Upper lobe of right lung (tissue), 1 donor: ENCODE results near the gene DSCAM. TPM values are rescaled to one million over a fixed set of nuclear protein-coding genes. Genes with fewer than 3 reads are reported as not detected.
"Not testable (repeated sequence)": the region's sequence is repeated elsewhere in the genome, so short reads cannot be mapped to it uniquely, and the experiment has no call there.

Experiments
- ATAC-seq: fragments of 200-7000 bp; cut with Tn5 transposase; one replicate; pipeline ENCODE4 v1.9.1; 2020; ENCODE audit warnings: mild to moderate bottlenecking, moderate library complexity
- DNase-seq: peaks from one replicate; pipeline ENCODE4 v3.0.0-alpha.2; 2020
- H3K27ac ChIP-seq: fragments of 200-600 bp; one replicate; pipeline ENCODE4 v1.8.0; 2022
- H3K27me3 ChIP-seq: fragments of 200-600 bp; one replicate; pipeline ENCODE4 v1.8.0; 2022; ENCODE audit warnings: mild to moderate bottlenecking
- H3K36me3 ChIP-seq: fragments of 200-600 bp; one replicate; pipeline ENCODE4 v1.8.0; 2022
- H3K4me1 ChIP-seq: fragments of 200-600 bp; one replicate; pipeline ENCODE4 v1.8.0; 2022
- H3K4me3 ChIP-seq: fragments of 200-600 bp; one replicate; pipeline ENCODE4 v1.8.0; 2022; ENCODE audit warnings: mild to moderate bottlenecking
- H3K9me3 ChIP-seq: fragments of 200-600 bp; one replicate; pipeline ENCODE4 v1.8.0; 2022
- CTCF ChIP-seq: fragments of 200-600 bp; IDR thresholded peaks from one replicate; pipeline ENCODE4 v1.8.0; 2022; ENCODE audit warnings: antibody characterized with exemption
- intact Hi-C: fragments of 100-400 bp; cut with DNase I; formaldehyde crosslinking; loops from one replicate; pipeline ENCODE4 v1.11.0; 2022
- total RNA-seq: library from RNA; stranded (reverse); fragmentation: NEBNext Ultra II Directional; extraction: Animal tissue kit (Norgen Biotek cat#: 25700); gene quantifications from one replicate; pipeline ENCODE4 v1.2.1, GENCODE V29; 2021
- donor health status: DM: no; HTN: yes; CAD: no; lungs with severe emphysema.

DSCAM gene
- total RNA-seq, 1 donor from 2014 or later: not detected

GRCh38 chr21:40191196-40191595, 655.8 kb downstream of the DSCAM start:
- Histone ChIP-seq H3K9me3 (no peaks in the 10 kb centered on the region), H3K27ac (no peak overlapping the region), H3K4me1 (no peaks in the 10 kb centered on the region), H3K27me3 (no peaks in the 10 kb centered on the region), H3K4me3 (no peak overlapping the region), H3K36me3 (no peaks in the 10 kb centered on the region)
- TF ChIP-seq CTCF: no peak
- DNase-seq (no peak), ATAC-seq (no peak)
- intact Hi-C loops: no loop called here

- no peak for TF ChIP-seq CTCF
- DNase-seq (no peak), ATAC-seq (no peak)
- Histone ChIP-seq H3K4me1 (no peaks in the 10 kb centered on the region), H3K27me3 (no peaks in the 10 kb centered on the region), H3K9me3 (no peaks in the 10 kb centered on the region), H3K27ac (no peak overlapping the region), H3K4me3 (no peak overlapping the region), H3K36me3 (no peaks in the 10 kb centered on the region)
- intact Hi-C loops: no loop called here
Observed at GRCh38 chr21:40187946-40188654, 658.9 kb downstream of the DSCAM start.

- Histone ChIP-seq H3K4me3 (no peak overlapping the region), H3K9me3 (no peaks in the 10 kb centered on the region), H3K36me3 (no peaks in the 10 kb centered on the region), H3K27ac (no peak overlapping the region), H3K4me1 (no peaks in the 10 kb centered on the region), H3K27me3 (no peaks in the 10 kb centered on the region)
- intact Hi-C loops: no loop called here
- TF ChIP-seq CTCF: no peak
- DNase-seq: no peak
- no peak for ATAC-seq
Observed at GRCh38 chr21:40187244-40187643, 659.7 kb downstream of the DSCAM start.

GRCh38 chr21:40186045-40186444, 660.9 kb downstream of the DSCAM start:
- TF ChIP-seq CTCF: no peak
- Histone ChIP-seq H3K4me3 (no peak overlapping the region), H3K9me3 (no peaks in the 10 kb centered on the region), H3K27ac (no peak overlapping the region), H3K27me3 (no peaks in the 10 kb centered on the region), H3K36me3 (no peaks in the 10 kb centered on the region), H3K4me1 (no peaks in the 10 kb centered on the region)
- ATAC-seq (no peak), DNase-seq (no peak)
- intact Hi-C loops: no loop called here

GRCh38 chr21:40185208-40185607, 661.8 kb downstream of the DSCAM start:
- intact Hi-C loops: no loop called here
- no peaks in the 10 kb centered on the region for H3K9me3 ChIP-seq
- no peak for DNase-seq
- no peaks in the 10 kb centered on the region for H3K4me1 ChIP-seq
- ATAC-seq: peak; percentile 36
- no peak overlapping the region for H3K4me3 ChIP-seq
- no peaks in the 10 kb centered on the region for H3K27me3 ChIP-seq
- no peak for TF ChIP-seq CTCF
- H3K36me3 ChIP-seq: no peaks in the 10 kb centered on the region
- no peak overlapping the region for H3K27ac ChIP-seq

- H3K4me1 ChIP-seq, intact Hi-C loops, H3K4me3 ChIP-seq, H3K9me3 ChIP-seq, H3K36me3 ChIP-seq, H3K27ac ChIP-seq, H3K27me3 ChIP-seq, DNase-seq, ATAC-seq: not testable (repeated sequence)
Observed at GRCh38 chr21:40182491-40182890, 664.5 kb downstream of the DSCAM start.
